Lower leg skin (tissue), 3 donors: ENCODE results near the gene RIIAD1.

Experiments
- CTCF ChIP-seq, 3 donors: fragments of 450-650 bp; IDR thresholded peaks; one replicate each; pipeline ENCODE4 v1.5.1; 2016; ENCODE audit warnings: antibody characterized with exemption in 3 of 3, mild to moderate bottlenecking in 3 of 3, moderate library complexity in 2 of 3
- POLR2A ChIP-seq, 2 donors: fragments of 450-650 bp; IDR thresholded peaks; one replicate each; pipeline ENCODE4 v1.6.1; 2016 to 2017; ENCODE audit warnings: antibody characterized with exemption in 2 of 2, mild to moderate bottlenecking in 1 of 2, moderate library complexity in 1 of 2

- no peak for TF ChIP-seq CTCF (IDR thresholded peaks at IDR 0.05)
- TF ChIP-seq POLR2A (IDR thresholded peaks at IDR 0.05), result no peak
These were observed 55.3 kb downstream of the RIIAD1 start for GRCh38 chr1:151776665-151777062.
